HepG2 (cell line): Measurements from ENCODE around the gene TPST2. TPM values are rescaled to one million over a fixed set of nuclear protein-coding genes. Genes with fewer than 3 reads are reported as not detected.

Experiments used
- ATAC-seq: fragments of 200-7000 bp; cut with Tn5 transposase; 3 replicates; pipeline ENCODE4 v1.9.1; 2020; ENCODE audit warnings: mild to moderate bottlenecking, moderate library complexity
- BruUV-seq: library from RNA; stranded (reverse); fragments of 400-500 nt; replicated peaks from 2 replicates; lab custom pipeline; 2021; lab: Mats Ljungman, UMichigan
- CTCF ChIA-PET: fragments of 300-600 bp; formaldehyde crosslinking; extraction: SDS; loops from one replicate; lab custom pipeline; 2021; ENCODE audit warnings: low total read pairs, inconsistent platforms, low intra/inter-chr PET ratio; lab: Yijun Ruan, JAX
- POLR2A ChIA-PET: fragments of 350-600 bp; sonication (Branson Sonifier 250); formaldehyde crosslinking; loops from one replicate; lab custom pipeline; 2020; ENCODE audit warnings: antibody characterized with exemption, inconsistent platforms; lab: Yijun Ruan, JAX
- DNase-seq: peaks from one replicate; pipeline ENCODE4 v3.0.0-alpha.2; 2015; ENCODE audit warnings: low spot score
- FAIRE-seq: peaks from 3 replicates; lab custom pipeline; 2011; peaks lifted over from hg19 to GRCh38; lab: Jason Lieb, UNC
- H2AFZ ChIP-seq: one replicate; pipeline ENCODE4 v1.6.1; 2011; ENCODE audit warnings: low read length, inconsistent platforms
- H3K27ac ChIP-seq: fragments of 300-600 bp; 3 replicates; pipeline ENCODE4 v1.8.0; 2011; ENCODE audit warnings: mixed run types, mild to moderate bottlenecking, mixed read lengths, low read length, inconsistent platforms; ENCODE audit not compliant: insufficient read depth; ENCODE audit errors: extremely low read length
- H3K27me3 ChIP-seq, 2 experiments: fragments of 200-600 bp in 1 of 2; 2 replicates in 1 of 2; 3 replicates in 1 of 2; pipeline versions ENCODE4 v1.6.0 to v1.8.0; 2011; ENCODE audit warnings: low read length in 2 of 2, mild to moderate bottlenecking in 2 of 2, moderate library complexity in 2 of 2, inconsistent platforms in 1 of 2; ENCODE audit not compliant: insufficient read depth in 2 of 2, control insufficient read depth in 1 of 2
- H3K36me3 ChIP-seq, 2 experiments: fragments of 200-600 bp in 1 of 2; replicated peaks in 1 of 2; 2 replicates in 1 of 2; 3 replicates in 1 of 2; pipeline versions ENCODE4 v1.5.1 to v1.8.0; 2011; ENCODE audit warnings: low read length in 2 of 2, inconsistent platforms in 1 of 2; ENCODE audit not compliant: insufficient read depth in 2 of 2, control insufficient read depth in 1 of 2
- H3K4me1 ChIP-seq: 2 replicates; pipeline ENCODE4 v1.5.1; 2012; ENCODE audit warnings: low read length, inconsistent platforms; ENCODE audit not compliant: insufficient read depth
- H3K4me2 ChIP-seq: 2 replicates; pipeline ENCODE4 v1.6.0; 2011; ENCODE audit warnings: low read depth, low read length, inconsistent platforms
- H3K4me3 ChIP-seq, 3 experiments: fragments of 200-600 bp in 1 of 3; sonication (generic), shearing (Covaris generic) in 1 of 3; replicated peaks in 1 of 3; 2 replicates each; pipeline ENCODE4 v1.5.1; 2011 to 2016; ENCODE audit warnings: low read length in 3 of 3, inconsistent platforms in 2 of 3, low read depth in 2 of 3, mild to moderate bottlenecking in 2 of 3, control low read depth in 1 of 3, mixed read lengths in 1 of 3; ENCODE audit not compliant: insufficient read depth in 1 of 3
- H3K79me2 ChIP-seq: one replicate; pipeline ENCODE4 v1.6.1; 2011; ENCODE audit warnings: low read length, inconsistent platforms; ENCODE audit not compliant: insufficient read depth
- H3K9ac ChIP-seq: 2 replicates; pipeline ENCODE4 v1.6.0; 2011; ENCODE audit warnings: mild to moderate bottlenecking, low read depth, low read length, inconsistent platforms; ENCODE audit not compliant: insufficient read depth
- H3K9me3 ChIP-seq: 2 replicates; pipeline ENCODE4 v1.5.1; 2012; ENCODE audit warnings: mild to moderate bottlenecking, low read length
- H4K20me1 ChIP-seq: 2 replicates; pipeline ENCODE4 v1.6.0; 2011; ENCODE audit warnings: inconsistent platforms, mild to moderate bottlenecking, low read length, moderate library complexity; ENCODE audit not compliant: insufficient read depth
- ATF1 ChIP-seq: IDR thresholded peaks from 2 replicates; pipeline ENCODE4 v1.6.1; 2016; ENCODE audit warnings: mild to moderate bottlenecking, control low read depth
- HNRNPK ChIP-seq: fragments of 200-400 bp; formaldehyde crosslinking; IDR thresholded peaks from 2 replicates; pipeline ENCODE4 v1.6.1; 2018; ENCODE audit warnings: low read length, low read depth, moderate library complexity, mild to moderate bottlenecking; ENCODE audit not compliant: poor library complexity, severe bottlenecking
- SRSF4 ChIP-seq: fragments of 200-400 bp; formaldehyde crosslinking; IDR thresholded peaks from one replicate; pipeline ENCODE4 v1.6.1; 2018; ENCODE audit warnings: mild to moderate bottlenecking, low read depth, low read length, moderate library complexity; ENCODE audit not compliant: poor library complexity, severe bottlenecking
- ZBTB14 ChIP-seq: sonication (generic); formaldehyde crosslinking; IDR thresholded peaks from 2 replicates; pipeline ENCODE4 v1.4.0; 2020; ENCODE audit warnings: missing genetic modification reagents
- ZFY ChIP-seq: sonication (generic); formaldehyde crosslinking; IDR thresholded peaks from 2 replicates; pipeline ENCODE4 v1.4.0; 2020; ENCODE audit warnings: missing genetic modification reagents
- ZIK1 ChIP-seq: sonication (generic); formaldehyde crosslinking; IDR thresholded peaks from 2 replicates; pipeline ENCODE4 v1.5.0; 2020; ENCODE audit warnings: mild to moderate bottlenecking, low read depth, missing genetic modification reagents, borderline replicate concordance
- ZMYM4 ChIP-seq: sonication (generic); formaldehyde crosslinking; IDR thresholded peaks from 2 replicates; pipeline ENCODE4 v1.8.1; 2023; ENCODE audit warnings: mild to moderate bottlenecking, missing genetic modification reagents
- ZNF552 ChIP-seq: sonication (generic); formaldehyde crosslinking; IDR thresholded peaks from 2 replicates; pipeline ENCODE4 v1.9.0; 2022; ENCODE audit warnings: missing genetic modification reagents, mild to moderate bottlenecking, borderline replicate concordance
- ZNF615 ChIP-seq: sonication (generic); formaldehyde crosslinking; IDR thresholded peaks from 2 replicates; pipeline ENCODE4 v1.5.0; 2020; ENCODE audit warnings: mild to moderate bottlenecking, missing genetic modification reagents, borderline replicate concordance
- WGBS: methylation state at CpG from one replicate; pipeline ENCODE4 v1.1.6; 2017; ENCODE audit warnings: low lambda C conversion rate; 5-methylcytosine and 5-hydroxymethylcytosine counted together
- in situ Hi-C: cut with HindIII; loops from 2 replicates; pipeline ENCODE4 v1.10.0; 2017; ENCODE audit warnings: low pct_unique_long_range_greater_than_20kb; ENCODE audit not compliant: extremely low pct_ligation_motif_present
- intact Hi-C: fragments of 100-400 bp; cut with micrococcal nuclease; formaldehyde crosslinking; loops from one replicate; pipeline ENCODE4 v1.10.0; 2022; ENCODE audit not compliant: unreplicated experiment
- polyA plus RNA-seq, 8 experiments: library from polyadenylated mRNA; depleted of rRNA in 3 of 8; stranded (reverse) in 7 of 8; unstranded in 1 of 8; fragments of >200 nt; fragmentation: Illumina TruSeq in 4 of 8; extraction: Trizol in 4 of 8; gene quantifications; 2 replicates each; pipeline versions ENCODE4 v1.2.1 to v1.2.3, GENCODE V29; 2011 to 2016; ENCODE audit warnings: low read depth in 4 of 8, missing spikeins in 1 of 8, mixed read lengths in 1 of 8; ENCODE audit not compliant: insufficient read depth in 1 of 8
- total RNA-seq, 5 experiments: library from RNA; depleted of rRNA; stranded (reverse); fragments of >200 nt; fragmentation: Illumina TruSeq; extraction: Trizol; gene quantifications; 2 replicates each; pipeline ENCODE4 v1.2.3, GENCODE V29; 2016; ENCODE audit warnings: low read depth in 1 of 5
- TF ChIP-seq, protein P1 (sequence below): sonication (generic); formaldehyde crosslinking; IDR thresholded peaks from 2 replicates; pipeline ENCODE4 v1.5.0; 2020; ENCODE audit warnings: mild to moderate bottlenecking, missing genetic modification reagents
- TF ChIP-seq, protein P2 (sequence below): sonication (generic); formaldehyde crosslinking; IDR thresholded peaks from 2 replicates; pipeline ENCODE4 v1.4.0; 2020; ENCODE audit warnings: mild to moderate bottlenecking, missing genetic modification reagents
- TF ChIP-seq, protein P3 (sequence below): sonication (generic); formaldehyde crosslinking; IDR thresholded peaks from 2 replicates; pipeline ENCODE4 v1.8.0; 2023; ENCODE audit warnings: mild to moderate bottlenecking, missing genetic modification reagents

TPST2 gene
- total and polyA plus RNA-seq, 2 of the 13 experiments (the other 11 are each of a cell fraction or from before 2014, with no cell fraction given), result 15.2 to 23.8 TPM

DNA sequence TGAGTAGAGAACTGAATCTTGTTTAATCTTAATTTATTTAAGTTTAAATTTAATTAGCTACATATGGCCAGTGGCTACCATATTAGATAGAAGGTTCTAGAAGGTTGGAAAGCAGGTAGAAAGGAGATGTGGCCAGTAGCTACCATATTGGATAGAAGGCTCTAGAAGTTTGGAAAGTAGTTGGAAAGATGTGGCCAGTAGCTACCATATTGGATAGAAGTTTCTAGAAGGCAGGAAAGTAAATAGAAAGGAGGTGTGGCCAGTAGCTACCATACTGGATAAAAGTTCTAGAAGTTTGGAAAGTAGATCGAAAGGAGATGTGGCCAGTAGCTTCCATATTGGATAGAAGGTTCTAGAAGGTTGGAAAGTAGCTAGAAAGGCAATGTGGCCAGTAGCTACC lies 34.1 kb upstream of the TPST2 start:
- Histone ChIP-seq H3K4me2 (no peak overlapping the region), H3K4me1 (no peaks in the 10 kb centered on the region), H3K9me3 (no peaks in the 10 kb centered on the region), H3K36me3 (no peaks in the 10 kb centered on the region), H3K27ac (no peak overlapping the region), H3K4me3 (no peak overlapping the region), H2AFZ (no peak overlapping the region), H3K9ac (no peak overlapping the region), H4K20me1 (no peaks in the 10 kb centered on the region), H3K27me3 (peaks cover 0 to 18% of the 10 kb centered on the region in 2 experiments; a peak in 2 of 5 replicates), H3K79me2 (no peaks in the 10 kb centered on the region)
- WGBS, result 0% methylated on average over 1 of the region's 1 CpG
- BruUV-seq, result no TSS peak
- POLR2A ChIA-PET, result no interaction called here
- ATAC-seq (no peak), DNase-seq (no peak), FAIRE-seq (no peak)
- in situ Hi-C loops, result no loop called here
- CTCF ChIA-PET, result no interaction called here
- intact Hi-C loops, result no loop called here
- TF ChIP-seq ZBTB14 (CRISPR knock-in tag), result no peak
- TF ChIP-seq, protein P1, sequence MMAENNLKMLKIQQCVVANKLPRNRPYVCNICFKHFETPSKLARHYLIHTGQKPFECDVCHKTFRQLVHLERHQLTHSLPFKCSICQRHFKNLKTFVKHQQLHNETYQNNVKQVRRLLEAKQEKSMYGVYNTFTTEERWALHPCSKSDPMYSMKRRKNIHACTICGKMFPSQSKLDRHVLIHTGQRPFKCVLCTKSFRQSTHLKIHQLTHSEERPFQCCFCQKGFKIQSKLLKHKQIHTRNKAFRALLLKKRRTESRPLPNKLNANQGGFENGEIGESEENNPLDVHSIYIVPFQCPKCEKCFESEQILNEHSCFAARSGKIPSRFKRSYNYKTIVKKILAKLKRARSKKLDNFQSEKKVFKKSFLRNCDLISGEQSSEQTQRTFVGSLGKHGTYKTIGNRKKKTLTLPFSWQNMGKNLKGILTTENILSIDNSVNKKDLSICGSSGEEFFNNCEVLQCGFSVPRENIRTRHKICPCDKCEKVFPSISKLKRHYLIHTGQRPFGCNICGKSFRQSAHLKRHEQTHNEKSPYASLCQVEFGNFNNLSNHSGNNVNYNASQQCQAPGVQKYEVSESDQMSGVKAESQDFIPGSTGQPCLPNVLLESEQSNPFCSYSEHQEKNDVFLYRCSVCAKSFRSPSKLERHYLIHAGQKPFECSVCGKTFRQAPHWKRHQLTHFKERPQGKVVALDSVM (CRISPR knock-in tag), result no peak

- Histone ChIP-seq H3K4me1 (no peaks in the 10 kb centered on the region), H3K4me2 (no peak within 1 kb of the TSS), H3K79me2 (no peaks in the 10 kb centered on the region), H3K27me3 (peaks cover 2 to 21% of the 10 kb centered on the region in 2 experiments; a peak in 2 of 5 replicates), H3K27ac (no peak within 1 kb of the TSS), H3K9ac (no peak within 1 kb of the TSS), H3K9me3 (no peaks in the 10 kb centered on the region), H3K36me3 (no peaks in the 10 kb centered on the region), H2AFZ (no peak within 1 kb of the TSS), H4K20me1 (no peaks in the 10 kb centered on the region), H3K4me3 (no peak within 1 kb of the TSS)
- POLR2A ChIA-PET, result no interaction called here
- ATAC-seq (no peak), DNase-seq (no peak), FAIRE-seq (no peak)
- CTCF ChIA-PET, result no interaction called here
- in situ Hi-C loops (no loop called here), intact Hi-C loops (no loop called here)
- BruUV-seq, result no TSS peak
- WGBS, result 5% methylated on average over 4 of the region's 7 CpGs
- no peak for TF ChIP-seq HNRNPK
- no peak for TF ChIP-seq SRSF4
- TF ChIP-seq, protein P2, sequence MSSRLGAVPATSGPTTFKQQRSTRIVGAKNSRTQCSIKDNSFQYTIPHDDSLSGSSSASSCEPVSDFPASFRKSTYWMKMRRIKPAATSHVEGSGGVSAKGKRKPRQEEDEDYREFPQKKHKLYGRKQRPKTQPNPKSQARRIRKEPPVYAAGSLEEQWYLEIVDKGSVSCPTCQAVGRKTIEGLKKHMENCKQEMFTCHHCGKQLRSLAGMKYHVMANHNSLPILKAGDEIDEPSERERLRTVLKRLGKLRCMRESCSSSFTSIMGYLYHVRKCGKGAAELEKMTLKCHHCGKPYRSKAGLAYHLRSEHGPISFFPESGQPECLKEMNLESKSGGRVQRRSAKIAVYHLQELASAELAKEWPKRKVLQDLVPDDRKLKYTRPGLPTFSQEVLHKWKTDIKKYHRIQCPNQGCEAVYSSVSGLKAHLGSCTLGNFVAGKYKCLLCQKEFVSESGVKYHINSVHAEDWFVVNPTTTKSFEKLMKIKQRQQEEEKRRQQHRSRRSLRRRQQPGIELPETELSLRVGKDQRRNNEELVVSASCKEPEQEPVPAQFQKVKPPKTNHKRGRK (CRISPR knock-in tag), result no peak
- TF ChIP-seq ATF1, result no peak
- no peak for TF ChIP-seq ZNF615 (CRISPR knock-in tag)
- TF ChIP-seq ZNF552 (CRISPR knock-in tag), result no peak
- no peak for TF ChIP-seq ZMYM4 (CRISPR knock-in tag)
- TF ChIP-seq, protein P3, sequence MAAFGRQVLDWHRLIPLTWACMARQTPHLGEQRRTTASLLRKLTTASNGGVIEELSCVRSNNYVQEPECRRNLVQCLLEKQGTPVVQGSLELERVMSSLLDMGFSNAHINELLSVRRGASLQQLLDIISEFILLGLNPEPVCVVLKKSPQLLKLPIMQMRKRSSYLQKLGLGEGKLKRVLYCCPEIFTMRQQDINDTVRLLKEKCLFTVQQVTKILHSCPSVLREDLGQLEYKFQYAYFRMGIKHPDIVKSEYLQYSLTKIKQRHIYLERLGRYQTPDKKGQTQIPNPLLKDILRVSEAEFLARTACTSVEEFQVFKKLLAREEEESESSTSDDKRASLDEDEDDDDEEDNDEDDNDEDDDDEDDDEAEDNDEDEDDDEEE, result no peak
- no peak for TF ChIP-seq ZFY (CRISPR knock-in tag)
- TF ChIP-seq ZIK1, result no peak
Measured at GRCh38 chr22:26621663-26622062, 31.7 kb upstream of the TPST2 start, which contains the start of gene CRYBA4. Gene CRYBA4 (plus strand): TSS chr22:26621963. CDS start chr22:26622597, 634 bp downstream.
